Fibroblast of lung (primary cell): ENCODE data around the gene SMCHD1.

ENCODE experiments used
- EZH2 ChIP-seq: IDR thresholded peaks from 2 replicates; pipeline ENCODE4 v1.5.1; 2012; ENCODE audit warnings: low read length, control low read depth, mild to moderate bottlenecking; ENCODE audit errors: missing control alignments
- TF ChIP-seq, protein P1 (sequence below), 2 donors: IDR thresholded peaks in 1 of 2; conservative IDR thresholded peaks in 1 of 2; 1 replicate in 1 of 2; 2 replicates in 1 of 2; pipeline ENCODE4 v1.5.1; 2011 to 2012; ENCODE audit warnings: low read length in 2 of 2, control low read depth in 1 of 2, inconsistent platforms in 1 of 2, low read depth in 1 of 2, mild to moderate bottlenecking in 1 of 2

DNA sequence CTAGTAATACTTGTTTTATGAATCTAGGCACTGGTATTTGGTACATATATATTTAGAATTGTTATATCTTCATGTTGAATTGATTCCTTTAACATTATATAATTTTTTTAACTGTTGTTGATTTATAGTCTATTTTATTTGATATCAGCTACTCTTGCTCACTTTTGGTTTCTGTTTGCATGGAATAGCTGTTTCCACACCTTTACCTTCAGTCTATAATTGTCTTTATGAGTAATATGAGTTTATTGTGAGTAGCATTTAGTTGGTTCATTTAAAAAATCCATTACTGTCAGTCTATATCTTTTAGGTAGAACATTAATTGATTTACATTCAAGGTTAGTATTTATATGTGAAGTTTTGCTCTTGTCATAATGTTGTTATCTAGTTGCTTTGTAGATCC, 58.6 kb downstream of the SMCHD1 start:
- TF ChIP-seq, protein P1, sequence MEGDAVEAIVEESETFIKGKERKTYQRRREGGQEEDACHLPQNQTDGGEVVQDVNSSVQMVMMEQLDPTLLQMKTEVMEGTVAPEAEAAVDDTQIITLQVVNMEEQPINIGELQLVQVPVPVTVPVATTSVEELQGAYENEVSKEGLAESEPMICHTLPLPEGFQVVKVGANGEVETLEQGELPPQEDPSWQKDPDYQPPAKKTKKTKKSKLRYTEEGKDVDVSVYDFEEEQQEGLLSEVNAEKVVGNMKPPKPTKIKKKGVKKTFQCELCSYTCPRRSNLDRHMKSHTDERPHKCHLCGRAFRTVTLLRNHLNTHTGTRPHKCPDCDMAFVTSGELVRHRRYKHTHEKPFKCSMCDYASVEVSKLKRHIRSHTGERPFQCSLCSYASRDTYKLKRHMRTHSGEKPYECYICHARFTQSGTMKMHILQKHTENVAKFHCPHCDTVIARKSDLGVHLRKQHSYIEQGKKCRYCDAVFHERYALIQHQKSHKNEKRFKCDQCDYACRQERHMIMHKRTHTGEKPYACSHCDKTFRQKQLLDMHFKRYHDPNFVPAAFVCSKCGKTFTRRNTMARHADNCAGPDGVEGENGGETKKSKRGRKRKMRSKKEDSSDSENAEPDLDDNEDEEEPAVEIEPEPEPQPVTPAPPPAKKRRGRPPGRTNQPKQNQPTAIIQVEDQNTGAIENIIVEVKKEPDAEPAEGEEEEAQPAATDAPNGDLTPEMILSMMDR (conservative IDR thresholded peaks at IDR 0.05 in 1 of 2, IDR thresholded peaks at IDR 0.05 in 1 of 2; ENCODE audit: low read depth in 1 of 2, low read length in 2 of 2) = no peak
- TF ChIP-seq EZH2 = no peak
